HEK293 (cell line): Measurements from ENCODE around the gene SREBF2.

Experiments
- CTCF ChIA-PET: fragments of 350-600 bp; formaldehyde crosslinking; extraction: SDS; loops from one replicate; lab custom pipeline; 2021; ENCODE audit warnings: antibody characterized with exemption; lab: Yijun Ruan, JAX
- POLR2A ChIA-PET: fragments of 300-600 bp; formaldehyde crosslinking; extraction: SDS; loops from one replicate; lab custom pipeline; 2020; ENCODE audit warnings: antibody characterized with exemption, inconsistent platforms; lab: Yijun Ruan, JAX
- H3K27ac ChIP-seq: fragments of 200-500 bp; sonication (Bioruptor generic); 2 replicates; pipeline ENCODE4 v1.5.1; 2014; ENCODE audit warnings: low read depth, low read length, control low read depth, inconsistent platforms; ENCODE audit errors: extremely low read depth
- H3K36me3 ChIP-seq, 2 experiments: fragments of 200-500 bp in 1 of 2; sonication (Bioruptor generic) in 1 of 2; 1 replicate in 1 of 2; 2 replicates in 1 of 2; pipeline ENCODE4 v1.5.1; 2014 to 2017; ENCODE audit warnings: inconsistent platforms in 2 of 2, low read length in 2 of 2; ENCODE audit not compliant: control insufficient read depth in 2 of 2, insufficient read depth in 1 of 2
- H3K4me1 ChIP-seq: fragments of 200-500 bp; sonication (Bioruptor generic); 2 replicates; pipeline ENCODE4 v1.5.1; 2014; ENCODE audit warnings: mild to moderate bottlenecking, low read length, inconsistent platforms; ENCODE audit not compliant: control insufficient read depth, insufficient read depth
- H3K4me3 ChIP-seq: 2 replicates; pipeline ENCODE4 v1.5.1; 2011; ENCODE audit warnings: low read depth, mild to moderate bottlenecking, control low read depth, low read length, moderate library complexity
- H3K9me3 ChIP-seq: fragments of 200-500 bp; sonication (Bioruptor generic); 2 replicates; pipeline ENCODE4 v1.5.1; 2014; ENCODE audit warnings: low read depth, low read length, inconsistent platforms; ENCODE audit not compliant: control insufficient read depth, insufficient read depth
- PRDM1 ChIP-seq: fragments of 450-650 bp; formaldehyde crosslinking; IDR thresholded peaks from 2 replicates; pipeline ENCODE4; 2016; ENCODE audit warnings: missing biosample characterization, missing genetic modification characterization
- SP7 ChIP-seq: fragments of 450-650 bp; formaldehyde crosslinking; IDR thresholded peaks from 2 replicates; pipeline ENCODE4 v1.5.1; 2016; ENCODE audit warnings: missing biosample characterization, missing genetic modification characterization
- TRIM28 ChIP-seq: IDR thresholded peaks from 2 replicates; pipeline ENCODE4 v1.6.1; 2011; ENCODE audit warnings: low read length, control low read depth, borderline replicate concordance
- YY2 ChIP-seq: fragments of 450-650 bp; formaldehyde crosslinking; IDR thresholded peaks from 2 replicates; pipeline ENCODE4 v1.5.1; 2016; ENCODE audit warnings: missing biosample characterization, missing genetic modification characterization
- ZBTB17 ChIP-seq: fragments of 450-650 bp; formaldehyde crosslinking; IDR thresholded peaks from 2 replicates; pipeline ENCODE4 v1.5.1; 2016; ENCODE audit warnings: missing biosample characterization, missing genetic modification characterization
- ZIC2 ChIP-seq: fragments of 450-650 bp; formaldehyde crosslinking; IDR thresholded peaks from 2 replicates; pipeline ENCODE4 v1.5.1; 2016; ENCODE audit warnings: missing biosample characterization, missing genetic modification characterization
- ZNF146 ChIP-seq: fragments of 450-650 bp; formaldehyde crosslinking; IDR thresholded peaks from 2 replicates; pipeline ENCODE4 v1.5.1; 2016; ENCODE audit warnings: missing biosample characterization, missing genetic modification characterization
- ZNF426 ChIP-seq: fragments of 450-650 bp; formaldehyde crosslinking; IDR thresholded peaks from 2 replicates; pipeline ENCODE4 v1.5.1; 2017; ENCODE audit warnings: missing biosample characterization, missing genetic modification characterization, mild to moderate bottlenecking, inconsistent platforms, moderate library complexity
- ZNF433 ChIP-seq: fragments of 450-650 bp; formaldehyde crosslinking; IDR thresholded peaks from 2 replicates; pipeline ENCODE4 v1.5.1; 2016; ENCODE audit warnings: missing biosample characterization, missing genetic modification characterization, low read depth
- ZNF521 ChIP-seq: fragments of 450-650 bp; formaldehyde crosslinking; IDR thresholded peaks from 2 replicates; pipeline ENCODE4 v1.5.1; 2017; ENCODE audit warnings: missing biosample characterization, mild to moderate bottlenecking, missing genetic modification characterization
- ZNF571 ChIP-seq: fragments of 450-650 bp; formaldehyde crosslinking; IDR thresholded peaks from 2 replicates; pipeline ENCODE4 v1.5.0; 2017; ENCODE audit warnings: missing biosample characterization, missing genetic modification characterization
- ZNF600 ChIP-seq: fragments of 450-650 bp; formaldehyde crosslinking; IDR thresholded peaks from 2 replicates; pipeline ENCODE4 v1.5.1; 2016; ENCODE audit warnings: missing biosample characterization, missing genetic modification characterization
- ZSCAN16 ChIP-seq: fragments of 450-650 bp; formaldehyde crosslinking; IDR thresholded peaks from 2 replicates; pipeline ENCODE4 v1.5.1; 2016; ENCODE audit warnings: missing biosample characterization, missing genetic modification characterization
- TF ChIP-seq, protein P1 (sequence below): fragments of 450-650 bp; formaldehyde crosslinking; IDR thresholded peaks from 2 replicates; pipeline ENCODE4 v1.5.1; 2016; ENCODE audit warnings: missing biosample characterization, missing genetic modification characterization

Gene SREBF2

DNA sequence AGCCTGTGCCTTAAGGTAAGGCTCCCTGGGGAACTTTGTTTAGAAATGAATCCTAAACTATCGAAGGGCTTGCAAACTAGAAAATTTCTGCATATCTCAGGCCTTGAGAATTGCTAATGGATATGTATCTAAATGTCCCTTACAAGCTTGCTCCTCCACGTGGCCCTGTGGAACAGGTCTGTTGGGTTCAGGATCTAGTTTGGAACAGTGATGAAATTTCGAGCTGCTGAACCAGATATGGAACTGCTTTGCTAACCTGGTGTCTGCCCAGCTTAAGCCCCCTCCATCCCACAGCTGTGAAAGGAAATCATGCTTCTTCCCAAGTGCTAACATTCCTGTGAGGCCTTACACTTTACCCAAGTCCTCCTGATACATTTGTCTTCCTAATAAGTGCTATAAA is 11.6 kb downstream of the SREBF2 start:
- ChIA-PET CTCF (interaction anchor here (1.1 to 4.9 kb wide), 3 partner anchors 13 to 147 kb away, joined by 4 to 35 read pairs (median 16); no protein-coding TSS in a partner anchor), POLR2A (interaction anchor here (2.5 kb wide), 1 partner anchor 12 kb away, joined by 7 read pairs; the partner anchor contains the start of gene SREBF2)
- Histone ChIP-seq H3K36me3 (peaks cover 8 to 13% of the 10 kb centered on the region in 2 experiments; a peak in 2 of 3 replicates), H3K4me3 (no peak overlapping the region), H3K9me3 (no peaks in the 10 kb centered on the region), H3K4me1 (peaks cover 23% of the 10 kb centered on the region), H3K27ac (no peak overlapping the region)
- no peak for TF ChIP-seq ZNF146 (tag by site-specific recombination)
- TF ChIP-seq ZNF600 (tag by site-specific recombination) = peak; percentile 47; the same call in 1 of the 2 replicates

DNA sequence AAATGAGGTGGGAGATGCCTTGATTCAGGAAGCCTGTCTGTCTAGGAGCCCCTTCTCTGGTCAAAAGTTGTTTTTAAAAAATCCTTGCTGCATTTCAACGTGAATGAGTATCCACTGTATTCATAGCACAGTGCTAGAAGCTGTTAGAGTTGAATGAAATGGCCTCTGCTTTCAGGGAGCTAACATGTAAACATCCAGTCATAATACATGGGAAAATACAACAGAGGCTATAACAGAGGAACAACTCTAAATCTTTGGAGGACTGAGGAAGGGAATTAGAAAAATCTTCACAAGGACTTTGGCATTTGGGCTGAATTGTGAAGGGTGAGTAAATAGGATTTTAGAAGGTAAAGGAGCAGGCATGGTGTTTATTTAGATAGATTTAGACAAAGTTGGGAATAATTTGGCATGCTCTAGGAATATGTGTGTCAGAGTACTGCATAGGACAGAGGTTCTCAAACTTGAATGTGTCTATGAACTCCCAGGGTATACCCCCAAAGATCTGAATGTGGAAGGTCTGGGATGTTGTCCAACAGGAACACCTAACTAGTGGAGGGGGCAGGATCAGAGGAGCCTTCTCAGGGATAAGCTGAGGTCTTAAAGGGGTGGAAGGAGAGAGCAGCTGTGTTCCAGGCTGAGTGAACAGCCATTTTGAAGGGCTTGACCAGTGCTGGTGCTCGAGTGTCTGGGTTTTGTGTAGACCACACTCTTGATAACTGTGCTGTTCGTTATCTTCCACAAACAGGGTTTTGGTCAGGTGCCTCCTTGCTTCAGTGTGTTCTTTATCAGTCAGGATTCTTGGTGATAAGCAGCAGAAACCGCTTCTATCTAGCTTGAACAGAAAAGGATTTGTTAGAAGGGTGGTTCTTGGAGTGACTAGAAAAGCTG is 12.7 kb downstream of the SREBF2 start:
- Histone ChIP-seq H3K27ac (0 out of 2 replicates have a peak overlapping the region, but pooled peaks have one; percentile 7), H3K4me1 (peaks cover 23% of the 10 kb centered on the region), H3K36me3 (peaks cover 8 to 13% of the 10 kb centered on the region in 2 experiments; a peak in 2 of 3 replicates), H3K9me3 (no peaks in the 10 kb centered on the region)
- ChIA-PET POLR2A (interaction anchor here (1.2 to 2.5 kb wide), 3 partner anchors 12 to 101 kb away, joined by 3 to 7 read pairs (median 4); partner anchors contain the start of genes CENPM and SREBF2), CTCF (interaction anchor here (0.6 to 4.9 kb wide), 5 partner anchors 12 to 148 kb away, joined by 3 to 35 read pairs (median 4); no protein-coding TSS in a partner anchor)
- TF ChIP-seq YY2 (tag by site-specific recombination) (0 out of 2 replicates have a peak, but pooled peaks have one; percentile 22), ZNF521 (tag by site-specific recombination) (no peak)
- TF ChIP-seq, protein P1, sequence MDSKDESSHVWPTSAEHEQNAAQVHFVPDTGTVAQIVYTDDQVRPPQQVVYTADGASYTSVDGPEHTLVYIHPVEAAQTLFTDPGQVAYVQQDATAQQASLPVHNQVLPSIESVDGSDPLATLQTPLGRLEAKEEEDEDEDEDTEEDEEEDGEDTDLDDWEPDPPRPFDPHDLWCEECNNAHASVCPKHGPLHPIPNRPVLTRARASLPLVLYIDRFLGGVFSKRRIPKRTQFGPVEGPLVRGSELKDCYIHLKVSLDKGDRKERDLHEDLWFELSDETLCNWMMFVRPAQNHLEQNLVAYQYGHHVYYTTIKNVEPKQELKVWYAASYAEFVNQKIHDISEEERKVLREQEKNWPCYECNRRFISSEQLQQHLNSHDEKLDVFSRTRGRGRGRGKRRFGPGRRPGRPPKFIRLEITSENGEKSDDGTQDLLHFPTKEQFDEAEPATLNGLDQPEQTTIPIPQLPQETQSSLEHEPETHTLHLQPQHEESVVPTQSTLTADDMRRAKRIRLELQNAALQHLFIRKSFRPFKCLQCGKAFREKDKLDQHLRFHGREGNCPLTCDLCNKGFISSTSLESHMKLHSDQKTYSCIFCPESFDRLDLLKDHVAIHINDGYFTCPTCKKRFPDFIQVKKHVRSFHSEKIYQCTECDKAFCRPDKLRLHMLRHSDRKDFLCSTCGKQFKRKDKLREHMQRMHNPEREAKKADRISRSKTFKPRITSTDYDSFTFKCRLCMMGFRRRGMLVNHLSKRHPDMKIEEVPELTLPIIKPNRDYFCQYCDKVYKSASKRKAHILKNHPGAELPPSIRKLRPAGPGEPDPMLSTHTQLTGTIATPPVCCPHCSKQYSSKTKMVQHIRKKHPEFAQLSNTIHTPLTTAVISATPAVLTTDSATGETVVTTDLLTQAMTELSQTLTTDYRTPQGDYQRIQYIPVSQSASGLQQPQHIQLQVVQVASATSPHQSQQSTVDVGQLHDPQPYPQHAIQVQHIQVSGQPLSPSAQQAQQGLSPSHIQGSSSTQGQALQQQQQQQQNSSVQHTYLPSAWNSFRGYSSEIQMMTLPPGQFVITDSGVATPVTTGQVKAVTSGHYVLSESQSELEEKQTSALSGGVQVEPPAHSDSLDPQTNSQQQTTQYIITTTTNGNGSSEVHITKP (tag by site-specific recombination) = peak; percentile 99
- TF ChIP-seq, all 188 proteins: peak for 2
- H3K4me3 ChIP-seq = no peak overlapping the region

DNA sequence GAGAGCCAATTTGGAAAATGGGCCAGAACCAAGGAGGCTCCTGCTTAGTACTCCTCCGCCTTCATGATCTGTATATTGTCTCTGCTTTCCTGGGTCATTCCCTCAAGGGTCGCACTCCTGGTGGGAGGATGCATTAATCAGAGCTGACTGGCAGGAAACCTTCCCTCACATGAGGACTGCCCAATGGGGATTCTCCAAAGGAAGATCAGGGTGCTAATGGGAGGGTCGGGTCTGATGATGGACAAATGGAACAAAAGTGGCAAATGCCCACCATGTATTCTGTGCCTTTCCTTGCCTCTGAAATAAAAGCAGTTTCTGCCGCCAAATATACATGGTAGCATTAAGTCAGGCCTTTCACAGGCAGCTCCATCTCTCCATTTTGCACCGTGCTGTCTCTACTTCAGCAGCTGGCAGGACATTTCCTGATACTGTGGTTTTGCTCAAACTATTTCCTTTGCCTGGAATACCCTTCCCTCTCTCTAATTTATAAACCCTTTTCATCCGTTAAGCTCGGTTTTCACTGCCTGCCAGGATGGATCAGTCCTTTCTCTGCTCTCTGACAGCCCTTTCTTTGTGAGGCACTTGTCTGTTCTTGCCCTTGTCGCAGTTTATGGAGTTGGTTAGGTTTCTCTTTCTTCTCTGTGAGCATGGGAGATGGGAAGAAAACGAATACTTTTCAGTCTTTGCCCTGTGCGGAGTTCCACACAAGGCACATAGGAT is 13.5 kb downstream of the SREBF2 start:
- ChIA-PET CTCF (interaction anchor here (0.6 to 4.9 kb wide), 4 partner anchors 11 to 95 kb away, joined by 3 to 35 read pairs (median 4); no protein-coding TSS in a partner anchor), POLR2A (interaction anchor here (0.5 to 2.5 kb wide), 4 partner anchors 12 to 100 kb away, joined by 3 to 7 read pairs (median 4); partner anchors contain the start of genes CENPM and SREBF2)
- peak; percentile 72 for TF ChIP-seq ZBTB17 (tag by site-specific recombination)
- no peak for TF ChIP-seq ZNF433 (tag by site-specific recombination)
- peak; percentile 84 for TF ChIP-seq PRDM1 (tag by site-specific recombination)
- no peak for TF ChIP-seq ZNF571 (tag by site-specific recombination)
- no peak for TF ChIP-seq ZNF426
- TF ChIP-seq, protein P1 (tag by site-specific recombination) = peak; percentile 44; the same call in 1 of the 2 replicates
- 0 out of 2 replicates have a peak, but pooled peaks have one; percentile 25 for TF ChIP-seq TRIM28
- TF ChIP-seq SP7 (tag by site-specific recombination) = no peak
- TF ChIP-seq ZSCAN16 (tag by site-specific recombination) = no peak
- TF ChIP-seq ZIC2 (tag by site-specific recombination) = 0 out of 2 replicates have a peak, but pooled peaks have one; percentile 10
- Histone ChIP-seq H3K4me1 (peaks cover 23% of the 10 kb centered on the region), H3K27ac (0 out of 2 replicates have a peak overlapping the region, but pooled peaks have one; percentile 33), H3K4me3 (no peak overlapping the region), H3K9me3 (no peaks in the 10 kb centered on the region), H3K36me3 (peaks cover 3 to 16% of the 10 kb centered on the region in 2 experiments; a peak in 2 of 3 replicates)
